Measurements from ENCODE around the gene PTDSS2. TPM values are rescaled to one million over a fixed set of nuclear protein-coding genes. Genes with fewer than 3 reads are reported as not detected.
A peak's percentile ranks its signal among the peaks of the same experiment; 100 is the strongest.
"Not testable (repeated sequence)": the region's sequence is repeated elsewhere in the genome, so short reads cannot be mapped to it uniquely, and the experiment has no call there.

Gene PTDSS2
- total and polyA plus RNA-seq, 4 experiments from 2014 or later = 5.5 to 26.1 (median 14.8) TPM

- Histone ChIP-seq H3K4me3 (ENCODE audit: low read length in 2 of 2) (no peak overlapping the region), H3K9me3 (ENCODE audit: control insufficient read depth in 1 of 2, low read length in 2 of 2) (no peaks in the 10 kb centered on the region), H3K4me1 (ENCODE audit: insufficient read depth, low read length) (peaks cover 36% of the 10 kb centered on the region), H3K36me3 (ENCODE audit: insufficient read depth, low read length) (peaks cover 11% of the 10 kb centered on the region), H3K27me3 (ENCODE audit: insufficient read depth, low read length) (no peaks in the 10 kb centered on the region), H3K27ac (ENCODE audit: low read depth, low read length) (no peak overlapping the region)
- Mint-ChIP-seq H3K9me3 (no peaks in the 10 kb centered on the region), H3K27ac (peak overlapping the region in 3 of 7 donors; percentile 25 to 77 (median 57)), H3K27me3 (no peaks in the 10 kb centered on the region), H3K36me3 (peaks cover 0 to 2% of the 10 kb centered on the region in 2 donors), H3K4me3 (no peak overlapping the region), H3K4me1 (peaks cover 2 to 29% (median 14%) of the 10 kb centered on the region in 4 donors)
- intact Hi-C loops (cut with micrococcal nuclease) = no loop called here
- CTCF ChIA-PET (ENCODE audit: partially characterized antibody) = interaction anchor here (9.3 kb wide), 1 partner anchor 42 kb away, joined by 103 read pairs; the partner anchor contains the start of gene PTDSS2
- DNase-seq = peak in 1 of 5 donors; percentile 21
- POLR2A ChIA-PET (ENCODE audit: partially characterized antibody) = interaction anchor here (6.1 to 16.3 kb wide), 2 partner anchors 7 to 39 kb away, joined by 184 to 539 read pairs; partner anchors contain the start of genes ANO9, PTDSS2 and SIGIRR
Measured at GRCh38 chr11:409008-409599, 41.0 kb upstream of the PTDSS2 start.

- Mint-ChIP-seq H3K27me3 (no peaks in the 10 kb centered on the region), H3K27ac (peak overlapping the region in 2 of 7 donors; percentile 22 to 29), H3K36me3 (peaks cover 0 to 8% of the 10 kb centered on the region in 2 donors), H3K4me3 (peak overlapping the region in 2 of 8 donors; percentile 21 to 46), H3K9me3 (no peaks in the 10 kb centered on the region), H3K4me1 (peaks cover 4 to 36% (median 20%) of the 10 kb centered on the region in 4 donors)
- no peak overlapping the region for H3K27ac ChIP-seq (ENCODE audit: low read depth, low read length)
- H3K9me3 ChIP-seq (ENCODE audit: control insufficient read depth in 1 of 2, low read length in 2 of 2) = no peaks in the 10 kb centered on the region
- no peak overlapping the region for H3K4me3 ChIP-seq (ENCODE audit: low read length in 2 of 2)
- ChIA-PET CTCF (ENCODE audit: partially characterized antibody) (interaction anchor here (9.3 kb wide), 1 partner anchor 41 kb away, joined by 103 read pairs; the partner anchor contains the start of gene PTDSS2), POLR2A (ENCODE audit: partially characterized antibody) (interaction anchor here (16.3 kb wide), 1 partner anchor 39 kb away, joined by 539 read pairs; the partner anchor contains the start of genes ANO9 and PTDSS2)
- H3K36me3 ChIP-seq (ENCODE audit: insufficient read depth, low read length) = peaks cover 11% of the 10 kb centered on the region
- intact Hi-C loops (cut with micrococcal nuclease) = no loop called here
- DNase-seq = peak in 1 of 5 donors; percentile 41
- no peaks in the 10 kb centered on the region for H3K27me3 ChIP-seq (ENCODE audit: insufficient read depth, low read length)
- H3K4me1 ChIP-seq (ENCODE audit: insufficient read depth, low read length) = peaks cover 36% of the 10 kb centered on the region
Measured at GRCh38 chr11:409600-410483, 40.2 kb upstream of the PTDSS2 start.

- H3K4me1 Mint-ChIP-seq = peaks cover 4 to 40% (median 23%) of the 10 kb centered on the region in 4 donors
- DNase-seq = peak in 1 of 5 donors; percentile 19
- peaks cover 11% of the 10 kb centered on the region for H3K36me3 ChIP-seq (ENCODE audit: insufficient read depth, low read length)
- H3K27ac ChIP-seq (ENCODE audit: low read depth, low read length); H3K27me3 ChIP-seq (ENCODE audit: insufficient read depth, low read length); H3K27me3 Mint-ChIP-seq; H3K36me3 Mint-ChIP-seq; H3K9me3 Mint-ChIP-seq; intact Hi-C loops (cut with micrococcal nuclease); H3K4me3 ChIP-seq (ENCODE audit: low read length in 2 of 2); H3K9me3 ChIP-seq (ENCODE audit: control insufficient read depth in 1 of 2, low read length in 2 of 2); H3K27ac Mint-ChIP-seq; H3K4me3 Mint-ChIP-seq: not testable (repeated sequence)
- CTCF ChIA-PET (ENCODE audit: partially characterized antibody) = interaction anchor here (1.1 to 9.3 kb wide), 2 partner anchors 35 to 40 kb away, joined by 3 to 103 read pairs; partner anchors contain the start of gene PTDSS2
- POLR2A ChIA-PET (ENCODE audit: partially characterized antibody) = interaction anchor here (1.5 to 16.3 kb wide), 2 partner anchors 38 to 204 kb away, joined by 3 to 539 read pairs; partner anchors contain the start of genes ANO9, BET1L and PTDSS2
- H3K4me1 ChIP-seq (ENCODE audit: insufficient read depth, low read length) = peaks cover 42% of the 10 kb centered on the region
Measured at GRCh38 chr11:410711-411110, 39.4 kb upstream of the PTDSS2 start.

GRCh38 chr11:411520-411919, 38.6 kb upstream of the PTDSS2 start:
- H3K9me3 Mint-ChIP-seq; H3K27ac Mint-ChIP-seq; H3K36me3 Mint-ChIP-seq; H3K27me3 ChIP-seq (ENCODE audit: insufficient read depth, low read length); H3K27ac ChIP-seq (ENCODE audit: low read depth, low read length); DNase-seq; H3K9me3 ChIP-seq (ENCODE audit: control insufficient read depth in 1 of 2, low read length in 2 of 2); H3K4me3 ChIP-seq (ENCODE audit: low read length in 2 of 2); intact Hi-C loops (cut with micrococcal nuclease); H3K27me3 Mint-ChIP-seq; H3K4me3 Mint-ChIP-seq: not testable (repeated sequence)
- peaks cover 11% of the 10 kb centered on the region for H3K36me3 ChIP-seq (ENCODE audit: insufficient read depth, low read length)
- peaks cover 39% of the 10 kb centered on the region for H3K4me1 ChIP-seq (ENCODE audit: insufficient read depth, low read length)
- CTCF ChIA-PET (ENCODE audit: partially characterized antibody) = interaction anchor here (1.1 to 9.3 kb wide), 2 partner anchors 34 to 39 kb away, joined by 3 to 103 read pairs; partner anchors contain the start of gene PTDSS2
- POLR2A ChIA-PET (ENCODE audit: partially characterized antibody) = interaction anchor here (0.6 to 16.3 kb wide), 4 partner anchors 37 to 205 kb away, joined by 3 to 539 read pairs (median 5); partner anchors contain the start of genes ANO9, BET1L and PTDSS2
- peaks cover 4 to 42% (median 27%) of the 10 kb centered on the region in 4 donors for H3K4me1 Mint-ChIP-seq

GRCh38 chr11:412641-413119, 37.4 kb upstream of the PTDSS2 start:
- Mint-ChIP-seq H3K9me3 (no peaks in the 10 kb centered on the region), H3K27ac (peak overlapping the region in 3 of 7 donors; percentile 30 to 83 (median 77)), H3K4me3 (peak overlapping the region; percentile 74 to 100 (median 84)), H3K4me1 (peaks cover 4 to 44% (median 25%) of the 10 kb centered on the region in 4 donors), H3K27me3 (no peaks in the 10 kb centered on the region), H3K36me3 (peaks cover 0 to 9% of the 10 kb centered on the region in 2 donors)
- Histone ChIP-seq H3K9me3 (ENCODE audit: control insufficient read depth in 1 of 2, low read length in 2 of 2) (no peaks in the 10 kb centered on the region), H3K36me3 (ENCODE audit: insufficient read depth, low read length) (peaks cover 11% of the 10 kb centered on the region), H3K4me1 (ENCODE audit: insufficient read depth, low read length) (peaks cover 36% of the 10 kb centered on the region), H3K27me3 (ENCODE audit: insufficient read depth, low read length) (no peaks in the 10 kb centered on the region), H3K4me3 (ENCODE audit: low read length in 2 of 2) (peak overlapping the region in 1 of 2 donors; percentile 76), H3K27ac (ENCODE audit: low read depth, low read length) (peak overlapping the region; percentile 30)
- peak in 1 of 5 donors; percentile 28 for DNase-seq
- CTCF ChIA-PET (ENCODE audit: partially characterized antibody) = interaction anchor here (0.6 to 9.3 kb wide), 2 partner anchors 38 to 57 kb away, joined by 3 to 103 read pairs; partner anchors contain the start of gene PTDSS2
- intact Hi-C loops (cut with micrococcal nuclease) = no loop called here
- POLR2A ChIA-PET (ENCODE audit: partially characterized antibody) = interaction anchor here (0.6 to 16.3 kb wide), 8 partner anchors 6 to 145 kb away, joined by 3 to 539 read pairs (median 4); partner anchors contain the start of genes ANO9, IFITM1 and PTDSS2

GRCh38 chr11:413120-414081, 36.7 kb upstream of the PTDSS2 start:
- peak overlapping the region; percentile 17 to 76 for H3K4me3 ChIP-seq (ENCODE audit: low read length in 2 of 2)
- peak overlapping the region; percentile 30 for H3K27ac ChIP-seq (ENCODE audit: low read depth, low read length)

More at GRCh38 chr11:413120-414081, 36.7 kb upstream of the PTDSS2 start:
- DNase-seq = peak in 1 of 5 donors; percentile 57
- ChIA-PET CTCF (ENCODE audit: partially characterized antibody) (interaction anchor here (0.6 to 9.3 kb wide), 2 partner anchors 37 to 58 kb away, joined by 3 to 103 read pairs; partner anchors contain the start of gene PTDSS2), POLR2A (ENCODE audit: partially characterized antibody) (interaction anchor here (0.6 to 16.3 kb wide), 16 partner anchors 7 to 163 kb away, joined by 3 to 539 read pairs (median 4); partner anchors contain the start of genes ANO9, HRAS, IFITM1 and PGGHG)
- Mint-ChIP-seq H3K36me3 (peaks cover 0 to 9% of the 10 kb centered on the region in 2 donors), H3K27ac (peak overlapping the region; percentile 6 to 93 (median 77)), H3K9me3 (no peaks in the 10 kb centered on the region), H3K4me3 (peak overlapping the region; percentile 74 to 100 (median 84)), H3K27me3 (no peaks in the 10 kb centered on the region), H3K4me1 (peaks cover 4 to 51% (median 23%) of the 10 kb centered on the region in 4 donors)
- peaks cover 31% of the 10 kb centered on the region for H3K4me1 ChIP-seq (ENCODE audit: insufficient read depth, low read length)
- H3K36me3 ChIP-seq (ENCODE audit: insufficient read depth, low read length) = peaks cover 10% of the 10 kb centered on the region
- intact Hi-C loops (cut with micrococcal nuclease) = loop anchor here (2.0 kb wide), 1 partner anchor 93 kb away; the partner anchor contains the start of gene RNH1
- H3K27me3 ChIP-seq (ENCODE audit: insufficient read depth, low read length) = no peaks in the 10 kb centered on the region
- H3K9me3 ChIP-seq (ENCODE audit: control insufficient read depth in 1 of 2, low read length in 2 of 2) = no peaks in the 10 kb centered on the region

Data from CD4-positive, alpha-beta memory T cell (primary cell).